GM12874 (cell line): ENCODE results near the gene PRSS22.

Experiments used
- CTCF ChIP-seq: IDR thresholded peaks from 2 replicates; pipeline ENCODE4 v1.5.1; 2011; ENCODE audit warnings: low read depth, mild to moderate bottlenecking, control low read depth, low read length, moderate library complexity; ENCODE audit not compliant: insufficient read depth

Gene PRSS22, protein sequence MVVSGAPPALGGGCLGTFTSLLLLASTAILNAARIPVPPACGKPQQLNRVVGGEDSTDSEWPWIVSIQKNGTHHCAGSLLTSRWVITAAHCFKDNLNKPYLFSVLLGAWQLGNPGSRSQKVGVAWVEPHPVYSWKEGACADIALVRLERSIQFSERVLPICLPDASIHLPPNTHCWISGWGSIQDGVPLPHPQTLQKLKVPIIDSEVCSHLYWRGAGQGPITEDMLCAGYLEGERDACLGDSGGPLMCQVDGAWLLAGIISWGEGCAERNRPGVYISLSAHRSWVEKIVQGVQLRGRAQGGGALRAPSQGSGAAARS

GRCh38 chr16:2857451-2858244 is at the start of gene PRSS22:
Gene PRSS22, minus strand, starts transcription at chr16:2858170. Its CDS starts 66 bp downstream, at chr16:2858104.
- TF ChIP-seq CTCF = no peak

GRCh38 chr16:2907084-2907753 is 49.2 kb upstream of the PRSS22 start:
- peak; percentile 60 for TF ChIP-seq CTCF

DNA sequence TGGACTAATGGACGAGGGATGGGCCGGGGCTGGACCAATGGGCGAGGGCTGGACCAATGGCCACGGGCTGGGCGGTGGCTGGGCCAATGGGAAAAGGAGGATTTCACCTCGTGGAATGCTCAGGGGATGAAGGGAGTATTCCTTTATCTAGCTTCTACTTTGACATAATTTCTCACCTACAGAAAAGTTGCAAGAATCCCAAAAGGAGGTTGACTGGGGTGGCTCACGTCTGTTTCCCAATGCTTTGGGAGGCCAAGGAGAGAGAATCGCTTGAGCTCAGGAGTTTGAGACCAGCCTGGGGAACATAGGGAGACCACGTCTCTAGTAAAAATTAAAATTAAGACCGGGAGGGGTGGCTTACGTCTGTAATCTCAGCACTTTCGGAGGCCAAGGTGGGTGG is 48.0 kb upstream of the PRSS22 start:
- no peak for TF ChIP-seq CTCF

- TF ChIP-seq CTCF = no peak
Observed at GRCh38 chr16:2905241-2905987, 47.4 kb upstream of the PRSS22 start.

DNA sequence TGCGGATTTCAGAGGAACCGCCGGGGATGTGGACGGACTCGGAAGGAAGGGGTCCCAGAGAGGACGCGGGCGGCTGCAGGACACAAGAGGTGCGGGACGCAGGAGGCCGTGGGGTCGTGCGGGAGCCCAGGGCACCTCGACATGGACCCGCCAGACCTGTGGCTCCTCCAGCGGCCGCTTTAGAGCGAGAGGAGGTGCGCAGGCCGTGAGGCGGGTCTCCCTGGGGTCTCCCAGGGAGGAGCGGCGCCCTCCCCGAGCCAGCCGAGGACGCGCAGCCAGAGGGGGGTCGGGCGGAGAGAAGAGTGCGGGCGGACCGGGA is 46.9 kb upstream of the PRSS22 start:
- no peak for TF ChIP-seq CTCF

DNA sequence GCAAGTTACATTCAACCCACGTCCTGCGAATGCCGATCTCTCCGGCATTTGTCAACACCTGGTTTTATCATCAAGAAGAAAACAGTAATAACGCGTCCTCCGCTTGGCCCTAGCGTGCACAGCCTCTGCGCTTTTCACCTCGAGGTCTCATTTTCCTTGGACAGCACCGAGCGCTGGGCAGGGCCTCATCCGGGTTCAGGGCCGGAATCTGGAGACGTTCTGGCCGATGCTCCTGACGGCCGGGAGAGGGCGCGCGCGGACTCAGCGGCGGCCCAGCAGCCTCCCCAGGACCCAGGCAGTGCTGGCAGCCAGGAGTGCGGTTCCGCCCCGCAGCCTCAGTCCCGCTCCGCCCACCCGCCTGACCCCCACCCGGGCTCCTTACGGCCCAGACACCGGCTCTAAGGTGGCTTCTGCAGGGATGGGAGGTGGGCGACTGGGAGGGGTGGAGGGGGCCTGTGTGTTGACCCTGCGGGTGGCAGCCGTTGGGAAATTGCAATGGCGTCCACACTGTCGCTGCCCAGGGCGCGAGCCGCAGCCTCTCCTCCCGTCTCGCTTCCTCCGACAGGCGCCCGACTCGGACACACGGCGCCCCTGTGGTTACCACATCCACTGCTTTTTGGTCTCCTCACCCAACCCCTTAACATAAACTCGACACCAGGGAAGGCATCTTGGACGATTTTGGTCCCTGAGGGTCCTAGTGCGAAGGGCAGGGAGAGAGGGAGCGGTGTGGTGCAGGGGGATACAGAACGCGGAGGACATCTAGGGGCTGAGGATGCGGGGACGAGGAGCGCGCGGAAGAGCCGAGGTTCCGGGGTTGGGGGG is 46.3 kb upstream of the PRSS22 start:
- peak; percentile 98 for TF ChIP-seq CTCF
